ENCODE data around the gene RBM6.
A peak's percentile ranks its signal among the peaks of the same experiment; 100 is the strongest.
"Not testable (repeated sequence)": the region's sequence is repeated elsewhere in the genome, so short reads cannot be mapped to it uniquely, and the experiment has no call there.

Gene RBM6

GRCh38 chr3:49930168-49930690, 9.7 kb upstream of the RBM6 start:
- no peak for TF ChIP-seq CTCF (conservative IDR thresholded peaks at IDR 0.05; ENCODE audit: low read depth, low read length)
- DNase-seq (ENCODE audit: low read depth) = no peak

GRCh38 chr3:49930922-49931321, 9.0 kb upstream of the RBM6 start:
- H3K4me3 ChIP-seq (ENCODE audit: low read length) = no peak overlapping the region
- DNase-seq (ENCODE audit: low read depth) = no peak
- no peak for TF ChIP-seq CTCF (conservative IDR thresholded peaks at IDR 0.05; ENCODE audit: low read depth, low read length)

More at GRCh38 chr3:49930168-49930690, 9.7 kb upstream of the RBM6 start:
- H3K4me3 ChIP-seq (ENCODE audit: low read length) = peak overlapping the region; percentile 85

GRCh38 chr3:49932281-49932680, 7.7 kb upstream of the RBM6 start:
- not testable (repeated sequence) for H3K4me3 ChIP-seq (ENCODE audit: low read length); DNase-seq (ENCODE audit: low read depth)

GRCh38 chr3:49937090-49937489, 2.9 kb upstream of the RBM6 start:
- DNase-seq (ENCODE audit: low read depth) = no peak
- H3K4me3 ChIP-seq (ENCODE audit: low read length) = no peak overlapping the region
- TF ChIP-seq CTCF (conservative IDR thresholded peaks at IDR 0.05; ENCODE audit: low read depth, low read length) = no peak

- TF ChIP-seq CTCF (conservative IDR thresholded peaks at IDR 0.05; ENCODE audit: low read depth, low read length) = no peak
- DNase-seq (ENCODE audit: low read depth) = no peak
- peak overlapping the region; percentile 88 for H3K4me3 ChIP-seq (ENCODE audit: low read length)
These were observed 808 bp downstream of the RBM6 start for GRCh38 chr3:49940667-49941249.

- DNase-seq (ENCODE audit: low read depth) = no peak
- no peak overlapping the region for H3K4me3 ChIP-seq (ENCODE audit: low read length)
- no peak for TF ChIP-seq CTCF (conservative IDR thresholded peaks at IDR 0.05; ENCODE audit: low read depth, low read length)
These were observed 2.7 kb downstream of the RBM6 start for GRCh38 chr3:49942651-49943050.

GRCh38 chr3:49952924-49953323, 13.0 kb downstream of the RBM6 start:
- H3K4me3 ChIP-seq (ENCODE audit: low read length) = no peak overlapping the region
- no peak for DNase-seq (ENCODE audit: low read depth)
- no peak for TF ChIP-seq CTCF (conservative IDR thresholded peaks at IDR 0.05; ENCODE audit: low read depth, low read length)
